Nephron progenitor cell (in vitro differentiated cells): ENCODE results near the gene GCK.

ENCODE experiments used
- DNase-seq: peaks from one replicate; pipeline ENCODE4 v3.0.0; 2021
- H3K27ac Mint-ChIP-seq: 2 replicates; pipeline ENCODE4 v1.8.0; 2021; ENCODE audit warnings: mild to moderate bottlenecking, moderate library complexity, mixed read lengths
- H3K27me3 Mint-ChIP-seq: 2 replicates; pipeline ENCODE4 v1.8.0; 2021; ENCODE audit warnings: mild to moderate bottlenecking, low read depth, mixed read lengths; ENCODE audit not compliant: poor library complexity
- H3K36me3 Mint-ChIP-seq: 2 replicates; pipeline ENCODE4 v1.8.0; 2021; ENCODE audit warnings: low read depth, mixed read lengths
- H3K4me1 Mint-ChIP-seq: 2 replicates; pipeline ENCODE4 v1.8.0; 2021; ENCODE audit warnings: mixed read lengths
- H3K4me3 Mint-ChIP-seq: 2 replicates; pipeline ENCODE4 v1.8.0; 2021; ENCODE audit warnings: mild to moderate bottlenecking, moderate library complexity, mixed read lengths
- H3K9me3 Mint-ChIP-seq: 2 replicates; pipeline ENCODE4 v1.8.0; 2021; ENCODE audit warnings: mild to moderate bottlenecking, moderate library complexity, mixed read lengths
- CTCF ChIP-seq: fragments of 200-600 bp; sonication (generic); IDR thresholded peaks from 2 replicates; pipeline ENCODE4 v1.5.0; 2021; ENCODE audit warnings: antibody characterized with exemption

Gene GCK

GRCh38 chr7:44161371-44161770, 27.9 kb downstream of the GCK start:
- Mint-ChIP-seq H3K9me3 (peaks cover 16% of the 10 kb centered on the region), H3K36me3 (peaks cover 6% of the 10 kb centered on the region)
- DNase-seq = no peak

GRCh38 chr7:44159824-44160630, 29.2 kb downstream of the GCK start:
- Mint-ChIP-seq H3K4me3 (no peak overlapping the region), H3K4me1 (peaks cover 29% of the 10 kb centered on the region), H3K27ac (no peak overlapping the region), H3K36me3 (peaks cover 6% of the 10 kb centered on the region), H3K27me3 (peaks cover 14% of the 10 kb centered on the region), H3K9me3 (peaks cover 10% of the 10 kb centered on the region)
- no peak for TF ChIP-seq CTCF
- no peak for DNase-seq

More at GRCh38 chr7:44161371-44161770, 27.9 kb downstream of the GCK start:
- H3K4me1 Mint-ChIP-seq = peaks cover 29% of the 10 kb centered on the region
- H3K27ac Mint-ChIP-seq = no peak overlapping the region
- TF ChIP-seq CTCF = no peak
- H3K27me3 Mint-ChIP-seq = peaks cover 15% of the 10 kb centered on the region
- no peak overlapping the region for H3K4me3 Mint-ChIP-seq

- H3K4me3 Mint-ChIP-seq = no peak overlapping the region
- peaks cover 3% of the 10 kb centered on the region for H3K9me3 Mint-ChIP-seq
- H3K4me1 Mint-ChIP-seq = peaks cover 29% of the 10 kb centered on the region
- no peak for TF ChIP-seq CTCF
- H3K27me3 Mint-ChIP-seq = peaks cover 12% of the 10 kb centered on the region
- H3K36me3 Mint-ChIP-seq = no peaks in the 10 kb centered on the region
- no peak for DNase-seq
- H3K27ac Mint-ChIP-seq = no peak overlapping the region
These were observed 30.2 kb downstream of the GCK start for GRCh38 chr7:44158873-44159631.

GRCh38 chr7:44158096-44158872, 31.0 kb downstream of the GCK start:
- Mint-ChIP-seq H3K9me3 (no peaks in the 10 kb centered on the region), H3K27me3 (peaks cover 12% of the 10 kb centered on the region), H3K4me1 (peaks cover 22% of the 10 kb centered on the region), H3K36me3 (no peaks in the 10 kb centered on the region), H3K27ac (peak overlapping the region; percentile 86), H3K4me3 (no peak overlapping the region)
- no peak for DNase-seq
- no peak for TF ChIP-seq CTCF

- TF ChIP-seq CTCF = no peak
- H3K27me3 Mint-ChIP-seq = peaks cover 12% of the 10 kb centered on the region
- H3K9me3 Mint-ChIP-seq = no peaks in the 10 kb centered on the region
- peaks cover 16% of the 10 kb centered on the region for H3K4me1 Mint-ChIP-seq
- no peaks in the 10 kb centered on the region for H3K36me3 Mint-ChIP-seq
- DNase-seq = no peak
- H3K4me3 Mint-ChIP-seq = no peak overlapping the region
- H3K27ac Mint-ChIP-seq = peak overlapping the region; percentile 86
These were observed 31.8 kb downstream of the GCK start for GRCh38 chr7:44157116-44158080.
